Activated gamma-delta T cell treated with Interleukin-2 at 50 U/mL for 16 hours (primary cell): Measurements from ENCODE around the gene PEMT.
"Not testable (repeated sequence)": the region's sequence is repeated elsewhere in the genome, so short reads cannot be mapped to it uniquely, and the experiment has no call there.

Source experiments
- DNase-seq: peaks from one replicate; pipeline ENCODE4 v3.0.0-alpha.2; 2020

Gene PEMT

GRCh38 chr17:17498606-17499301, 92.8 kb downstream of the PEMT start:
- DNase-seq = no peak

GRCh38 chr17:17497845-17498520, 93.5 kb downstream of the PEMT start:
- DNase-seq = no peak

- no peak for DNase-seq
These were observed 94.3 kb downstream of the PEMT start for GRCh38 chr17:17497065-17497844.

- DNase-seq = peak; percentile 72
These were observed 95.1 kb downstream of the PEMT start, which contains the start of gene RASD1 for GRCh38 chr17:17496189-17497064. Gene RASD1 (minus strand): TSS chr17:17496395. CDS start chr17:17496181, 214 bp downstream.

GRCh38 chr17:17495536-17496188, 95.8 kb downstream of the PEMT start:
- peak; percentile 14 for DNase-seq

- DNase-seq = no peak
These were observed 96.5 kb downstream of the PEMT start for GRCh38 chr17:17494870-17495535.

GRCh38 chr17:17494499-17494869, 97.0 kb downstream of the PEMT start:
- DNase-seq = no peak

GRCh38 chr17:17493986-17494466, 97.5 kb downstream of the PEMT start:
- no peak for DNase-seq

- no peak for DNase-seq
These were observed 98.1 kb downstream of the PEMT start for GRCh38 chr17:17493249-17493985.

- no peak for DNase-seq
These were observed 98.9 kb downstream of the PEMT start for GRCh38 chr17:17492571-17492970.

GRCh38 chr17:17492085-17492484, 99.4 kb downstream of the PEMT start:
- no peak for DNase-seq

- DNase-seq = no peak
These were observed 99.9 kb downstream of the PEMT start for GRCh38 chr17:17491546-17491988.

GRCh38 chr17:17491031-17491471, 100.5 kb downstream of the PEMT start:
- DNase-seq = no peak

- no peak for DNase-seq
These were observed 103.5 kb downstream of the PEMT start for GRCh38 chr17:17487998-17488397.

- not testable (repeated sequence) for DNase-seq
These were observed 105.1 kb downstream of the PEMT start for GRCh38 chr17:17486416-17486815.

GRCh38 chr17:17485420-17485819, 106.1 kb downstream of the PEMT start:
- DNase-seq = no peak

- DNase-seq = no peak
These were observed 107.0 kb downstream of the PEMT start for GRCh38 chr17:17484451-17484899.

GRCh38 chr17:17481860-17482259, 109.6 kb downstream of the PEMT start:
- no peak for DNase-seq

GRCh38 chr17:17480593-17481148, 110.8 kb downstream of the PEMT start:
- no peak for DNase-seq

GRCh38 chr17:17479209-17479608, 112.3 kb downstream of the PEMT start:
- DNase-seq = no peak
